B cell (primary cell): Measurements from ENCODE around the gene CMTM7. TPM values are rescaled to one million over a fixed set of nuclear protein-coding genes. Genes with fewer than 3 reads are reported as not detected.

Experiments
- ATAC-seq: fragments of 200-7000 bp; cut with Tn5 transposase; one replicate; pipeline ENCODE4 v1.10.0; 2021; ENCODE audit warnings: low read depth, mild to moderate bottlenecking, moderate number of reproducible peaks, moderate library complexity
- CTCF ChIA-PET: fragments of 350-600 bp; sonication (Branson Sonifier 250); formaldehyde crosslinking; loops from one replicate; lab custom pipeline; 2021; ENCODE audit warnings: antibody characterized with exemption, inconsistent platforms; lab: Charles Lee
- POLR2A ChIA-PET: fragments of 350-600 bp; sonication (Branson Sonifier 250); formaldehyde crosslinking; loops from one replicate; lab custom pipeline; 2021; ENCODE audit warnings: antibody characterized with exemption; lab: Charles Lee
- DNase-seq: peaks from one replicate; pipeline ENCODE4 v3.0.0; 2013
- H2AFZ ChIP-seq: 2 replicates; pipeline ENCODE4 v1.6.1; 2012; ENCODE audit warnings: mild to moderate bottlenecking, low read depth, low read length; ENCODE audit not compliant: insufficient read depth, poor library complexity, severe bottlenecking
- H3K27ac ChIP-seq, 2 donors: 1 replicate in 1 of 2; 2 replicates in 1 of 2; pipeline ENCODE4 v1.5.1; 2012 to 2013; ENCODE audit warnings: low read length in 2 of 2, mild to moderate bottlenecking in 2 of 2, moderate library complexity in 1 of 2
- H3K27me3 ChIP-seq, 4 experiments: fragments of 200-600 bp in 1 of 4; sonication (generic) in 1 of 4; replicated peaks in 1 of 4; 1 replicate in 2 of 4; 2 replicates in 2 of 4; pipeline versions ENCODE4 v1.6.1 to v1.7.0; 2013 to 2016; ENCODE audit warnings: low read length in 3 of 4, mild to moderate bottlenecking in 2 of 4, mixed read lengths in 1 of 4, moderate library complexity in 1 of 4; ENCODE audit not compliant: insufficient read depth in 4 of 4, control insufficient read depth in 3 of 4; ENCODE audit errors: control extremely low read depth in 1 of 4
- H3K36me3 ChIP-seq, 2 experiments: replicated peaks in 1 of 2; 1 replicate in 1 of 2; 2 replicates in 1 of 2; pipeline versions ENCODE4 v1.6.1 to v1.7.1; 2013; ENCODE audit warnings: low read length in 1 of 2; ENCODE audit not compliant: insufficient read depth in 2 of 2, control insufficient read depth in 1 of 2; ENCODE audit errors: control extremely low read depth in 1 of 2, extremely low read depth in 1 of 2
- H3K4me1 ChIP-seq, 2 donors: fragments of 200-600 bp in 1 of 2; sonication (generic) in 1 of 2; 1 replicate in 1 of 2; 2 replicates in 1 of 2; pipeline versions ENCODE4 v1.5.1 to v1.6.1; 2013 to 2017; ENCODE audit warnings: low read length in 2 of 2; ENCODE audit not compliant: control insufficient read depth in 2 of 2, insufficient read depth in 2 of 2
- H3K4me2 ChIP-seq: replicated peaks from 2 replicates; pipeline ENCODE3; 2012; ENCODE audit warnings: mild to moderate bottlenecking, low read depth, low read length; ENCODE audit not compliant: poor library complexity, severe bottlenecking
- H3K4me3 ChIP-seq, 5 experiments: fragments of 200-600 bp in 1 of 5; sonication (generic) in 1 of 5; 1 replicate in 3 of 5; 2 replicates in 2 of 5; pipeline versions ENCODE4 v1.5.1 to v1.7.0; 2011 to 2016; ENCODE audit warnings: low read length in 4 of 5, mild to moderate bottlenecking in 4 of 5, low read depth in 2 of 5, control low read depth in 1 of 5, moderate library complexity in 1 of 5; ENCODE audit not compliant: insufficient read depth in 1 of 5; ENCODE audit errors: control extremely low read depth in 1 of 5, extremely low read depth in 1 of 5
- H3K79me2 ChIP-seq: fragments of 200-600 bp; sonication (generic); one replicate; pipeline ENCODE4 v1.6.0; 2016; ENCODE audit warnings: low read length; ENCODE audit not compliant: control insufficient read depth, insufficient read depth
- H3K9ac ChIP-seq: fragments of 200-600 bp; sonication (generic); 2 replicates; pipeline ENCODE4 v1.6.1; 2017; ENCODE audit warnings: mild to moderate bottlenecking, low read length, moderate library complexity
- H3K9me3 ChIP-seq, 3 donors: one replicate each; pipeline versions ENCODE4 v1.6.1 to v1.7.1; 2013; ENCODE audit warnings: low read length in 2 of 3; ENCODE audit not compliant: control insufficient read depth in 2 of 3, insufficient read depth in 1 of 3; ENCODE audit errors: control extremely low read depth in 1 of 3
- H4K20me1 ChIP-seq: 2 replicates; pipeline ENCODE4 v1.6.0; 2012; ENCODE audit warnings: mild to moderate bottlenecking, low read length; ENCODE audit not compliant: insufficient read depth, control insufficient read depth, poor library complexity, severe bottlenecking
- H3K27ac Mint-ChIP-seq: one replicate; pipeline ENCODE4 v1.8.0; 2021; ENCODE audit warnings: mixed read lengths
- H3K27me3 Mint-ChIP-seq: one replicate; pipeline ENCODE4 v1.8.0; 2021; ENCODE audit warnings: mixed read lengths
- H3K4me1 Mint-ChIP-seq: one replicate; pipeline ENCODE4 v1.8.0; 2021; ENCODE audit warnings: mixed read lengths
- H3K4me3 Mint-ChIP-seq: one replicate; pipeline ENCODE4 v1.8.0; 2021; ENCODE audit warnings: mixed read lengths
- H3K9me3 Mint-ChIP-seq: one replicate; pipeline ENCODE4 v1.8.0; 2022; ENCODE audit warnings: mixed read lengths; ENCODE audit not compliant: insufficient read depth
- CTCF ChIP-seq: fragments of 200-600 bp; IDR thresholded peaks from one replicate; pipeline ENCODE4 v1.8.0; 2022; ENCODE audit warnings: antibody characterized with exemption, mild to moderate bottlenecking
- EZH2 ChIP-seq: IDR thresholded peaks from 2 replicates; pipeline ENCODE4 v1.6.1; 2012; ENCODE audit warnings: borderline replicate concordance, low read depth, mild to moderate bottlenecking, moderate library complexity, low read length; ENCODE audit not compliant: insufficient read depth, poor library complexity, severe bottlenecking
- WGBS: methylation state at CpG from one replicate; pipeline ENCODE4 v1.1.5; 2013; ENCODE audit warnings: missing lambda C conversion rate; ENCODE audit not compliant: insufficient coverage; 5-methylcytosine and 5-hydroxymethylcytosine counted together
- intact Hi-C: fragments of 100-400 bp; cut with micrococcal nuclease; formaldehyde crosslinking; loops from one replicate; pipeline ENCODE4 v1.10.0; 2022
- polyA plus RNA-seq: library from polyadenylated mRNA; depleted of rRNA; stranded (reverse); fragments of >200 nt; gene quantifications from 2 replicates; pipeline ENCODE4 v1.2.3, GENCODE V29; 2012
- total RNA-seq, 2 donors: library from RNA; stranded (reverse); fragments of 120-200 nt in 1 of 2; gene quantifications; 1 replicate in 1 of 2; 2 replicates in 1 of 2; pipeline versions ENCODE4 v1.2.3 to v1.2.4, GENCODE V29; 2013 to 2022

The CMTM7 gene
- total and polyA plus RNA-seq, 2 donors (not counting 1 experiment from before 2014, with no cell fraction given) = 71.5 to 76.1 TPM

- Mint-ChIP-seq H3K27ac (peak overlapping the region; percentile 82), H3K4me3 (peak overlapping the region; percentile 56), H3K4me1 (peaks cover 55% of the 10 kb centered on the region), H3K27me3 (no peaks in the 10 kb centered on the region), H3K9me3 (no peaks in the 10 kb centered on the region)
- Histone ChIP-seq H3K4me1 (peaks cover 29 to 44% of the 10 kb centered on the region in 2 donors), H4K20me1 (peaks cover 24% of the 10 kb centered on the region), H3K27me3 (no peaks in the 10 kb centered on the region), H3K9me3 (no peaks in the 10 kb centered on the region), H3K36me3 (peaks cover 6 to 19% of the 10 kb centered on the region in 2 experiments), H3K4me2 (peak overlapping the region; percentile 17), H3K9ac (no peak overlapping the region), H3K4me3 (no peak overlapping the region), H3K79me2 (peaks cover 37% of the 10 kb centered on the region), H2AFZ (no peak overlapping the region), H3K27ac (peak overlapping the region in 1 of 2 donors; percentile 22)
- DNase-seq = no peak
- intact Hi-C loops = loop anchor here (5.0 kb wide), 1 partner anchor 33 kb away; the partner anchor contains the start of gene CMTM6
- no peak for ATAC-seq
- WGBS = 90% methylated on average over 3 of the region's 7 CpGs
- POLR2A ChIA-PET = interaction anchor here (0.6 kb wide), 2 partner anchors 32 to 69 kb away, joined by 3 to 5 read pairs; no protein-coding TSS in a partner anchor
- TF ChIP-seq CTCF (no peak), EZH2 (no peak)
- CTCF ChIA-PET = interaction anchor here (0.8 to 6.0 kb wide), 29 partner anchors 12 to 294 kb away, joined by 3 to 238 read pairs (median 9); partner anchors contain the start of genes CMTM6 and CMTM7
Measured at GRCh38 chr3:32469151-32469874, 77.7 kb downstream of the CMTM7 start.

GRCh38 chr3:32470362-32470761, 78.7 kb downstream of the CMTM7 start:
- ATAC-seq (no peak), DNase-seq (no peak)
- ChIA-PET CTCF (interaction anchor here (0.7 to 6.0 kb wide), 19 partner anchors 12 to 295 kb away, joined by 3 to 238 read pairs (median 8); partner anchors contain the start of gene CMTM6), POLR2A (interaction anchor here (0.8 kb wide), 1 partner anchor 11 kb away, joined by 3 read pairs; no protein-coding TSS in a partner anchor)
- intact Hi-C loops = loop anchor here (2.0 kb wide), 1 partner anchor 14 kb away; no protein-coding TSS in a partner anchor
- H4K20me1 ChIP-seq = peaks cover 26% of the 10 kb centered on the region
- no peaks in the 10 kb centered on the region for H3K27me3 ChIP-seq
- no peak for TF ChIP-seq EZH2
- no peak for TF ChIP-seq CTCF
- H3K4me2 ChIP-seq = no peak overlapping the region
- H2AFZ ChIP-seq = no peak overlapping the region
- peaks cover 6 to 19% of the 10 kb centered on the region in 2 experiments for H3K36me3 ChIP-seq
- peaks cover 57% of the 10 kb centered on the region for H3K4me1 Mint-ChIP-seq
- no peaks in the 10 kb centered on the region for H3K9me3 Mint-ChIP-seq
- H3K79me2 ChIP-seq = peaks cover 47% of the 10 kb centered on the region
- no peak overlapping the region for H3K27ac ChIP-seq
- 96% methylated on average over 4 of the region's 5 CpGs for WGBS
- H3K4me1 ChIP-seq = peaks cover 29 to 44% of the 10 kb centered on the region in 2 donors
- H3K4me3 Mint-ChIP-seq = peak overlapping the region; percentile 21
- peak overlapping the region; percentile 82 for H3K27ac Mint-ChIP-seq
- no peaks in the 10 kb centered on the region for H3K9me3 ChIP-seq
- no peak overlapping the region for H3K4me3 ChIP-seq
- no peak overlapping the region for H3K9ac ChIP-seq
- no peaks in the 10 kb centered on the region for H3K27me3 Mint-ChIP-seq
